ENCODE data around the gene TMEM51. TPM values are rescaled to one million over a fixed set of nuclear protein-coding genes. Genes with fewer than 3 reads are reported as not detected.

The TMEM51 gene
- total and polyA plus RNA-seq, 2 of the 4 experiments (the other 2 are of a cell fraction): 2.7 to 10.2 TPM

DNA sequence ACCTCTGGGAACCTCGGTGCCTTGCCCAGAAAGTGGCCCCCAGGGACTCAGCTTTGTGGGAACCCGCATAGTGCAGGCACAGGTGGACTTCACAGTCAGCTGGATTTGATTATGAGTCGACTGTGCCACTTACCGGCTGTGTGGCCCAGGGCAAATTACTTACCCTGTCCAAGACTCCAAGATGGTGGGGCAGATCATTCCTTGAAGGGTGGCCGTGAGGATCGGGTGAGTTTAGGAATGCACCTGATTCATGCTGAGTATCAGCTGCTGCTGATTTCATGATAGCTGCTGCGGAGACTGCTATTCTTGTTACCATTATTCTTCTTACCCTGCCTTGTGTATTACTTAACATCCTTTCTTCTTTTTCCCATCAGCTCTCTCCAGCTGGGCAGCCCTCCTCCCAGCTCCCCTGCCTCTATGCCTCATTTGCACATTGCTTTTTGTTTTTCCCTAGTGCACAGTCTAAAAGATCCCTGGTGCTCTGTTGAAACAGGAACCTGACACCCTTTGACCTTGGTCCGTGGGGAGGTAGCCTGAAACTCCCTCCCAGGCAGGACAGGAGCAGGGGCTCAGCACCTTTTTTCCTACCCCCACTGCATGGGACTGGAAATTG is 53.0 kb downstream of the TMEM51 start:
- Histone ChIP-seq H2BK15ac (ENCODE audit: low read depth, low read length) (no peak overlapping the region), H2BK20ac (ENCODE audit: low read depth, low read length) (no peak overlapping the region), H3K18ac (ENCODE audit: low read depth, low read length) (no peak overlapping the region), H2AFZ (replicated peaks; ENCODE audit: low read length, poor library complexity) (no peak overlapping the region), H4K5ac (ENCODE audit: low read depth, low read length) (no peak overlapping the region), H3K9me3 (ENCODE audit: control insufficient read depth, insufficient read depth, low read length) (no peaks in the 10 kb centered on the region), H2AK5ac (ENCODE audit: low read depth, low read length) (no peak overlapping the region), H2BK120ac (ENCODE audit: low read depth, low read length) (no peak overlapping the region), H3K23ac (ENCODE audit: low read depth, low read length) (no peak overlapping the region), H4K8ac (ENCODE audit: low read depth in 2 of 2, low read length in 2 of 2) (no peak overlapping the region), H2BK5ac (ENCODE audit: low read depth, low read length, poor library complexity, severe bottlenecking) (no peak overlapping the region), H2AK9ac (replicated peaks; ENCODE audit: low read depth, low read length, poor library complexity) (no peak overlapping the region), H3K27me3 (ENCODE audit: control insufficient read depth, insufficient read depth, low read length) (no peaks in the 10 kb centered on the region), H4K91ac (ENCODE audit: insufficient read depth, low read depth, low read length) (no peak overlapping the region), H3K79me1 (ENCODE audit: low read depth in 1 of 2, low read length in 2 of 2) (peaks cover 26 to 68% of the 10 kb centered on the region in 2 experiments), H3K56ac (ENCODE audit: extremely low read depth, insufficient read depth, low read length) (no peak overlapping the region), H3K9me1 (ENCODE audit: insufficient read depth, low read length) (peaks cover 5% of the 10 kb centered on the region), H3K4me1 (ENCODE audit: control insufficient read depth, insufficient read depth, low read length) (peaks cover 13% of the 10 kb centered on the region), H3K14ac (replicated peaks; ENCODE audit: low read depth, low read length) (no peak overlapping the region), H3K27ac (ENCODE audit: insufficient read depth, low read length) (no peak overlapping the region), H3K4ac (ENCODE audit: low read depth, low read length) (no peak overlapping the region), H3K36me3 (ENCODE audit: control insufficient read depth, insufficient read depth, low read length) (no peaks in the 10 kb centered on the region; the same call in 1 of the 2 replicates), H3K4me3 (ENCODE audit: insufficient read depth, low read depth, low read length) (no peak overlapping the region), H3K4me2 (ENCODE audit: low read depth, low read length) (no peak overlapping the region), H4K20me1 (ENCODE audit: insufficient read depth, low read length) (peaks cover 15% of the 10 kb centered on the region; the same call in 1 of the 2 replicates), H3K9ac (ENCODE audit: low read depth, low read length) (no peak overlapping the region)
- peak; percentile 58 for DNase-seq
- intact Hi-C loops (cut with micrococcal nuclease): no loop called here
- ATAC-seq (ENCODE audit: low read depth): peak; percentile 52
- WGBS, 2 experiments (ENCODE audit: extremely low coverage in 2 of 2, insufficient read length in 1 of 2): 60% methylated on average over 2 of the region's 8 CpGs; no CpG with 5 or more reads in 1 of the 2 experiments
- in situ Hi-C loops (cut with MboI; ENCODE audit: low sequenced_read_pairs): no loop called here
- no peak for TF ChIP-seq RFX5 (IDR thresholded peaks at IDR 0.05; ENCODE audit: low read depth, low read length)
- TF ChIP-seq POLR2A (IDR thresholded peaks at IDR 0.05; ENCODE audit: low read depth, low read length): no peak
- TF ChIP-seq CTCF (conservative IDR thresholded peaks at IDR 0.05; ENCODE audit: low read depth, low read length): no peak
- no peak for TF ChIP-seq BHLHE40 (IDR thresholded peaks at IDR 0.05; ENCODE audit: low read depth, low read length)
- TF ChIP-seq ELK1 (IDR thresholded peaks at IDR 0.05; ENCODE audit: borderline replicate concordance, low read depth, low read length): no peak
- no peak for TF ChIP-seq SMC3 (IDR thresholded peaks at IDR 0.05; ENCODE audit: low read depth, low read length)
- no peak for TF ChIP-seq MAZ (IDR thresholded peaks at IDR 0.05; ENCODE audit: borderline replicate concordance, low read depth, low read length)
- no peak for TF ChIP-seq CEBPB (IDR thresholded peaks at IDR 0.05; ENCODE audit: low read depth, low read length)
- no peak for TF ChIP-seq CHD1 (IDR thresholded peaks at IDR 0.05; ENCODE audit: low read depth, low read length)
- no peak for TF ChIP-seq RAD21 (IDR thresholded peaks at IDR 0.05; ENCODE audit: low read length)
- no peak for TF ChIP-seq MXI1 (IDR thresholded peaks at IDR 0.05; ENCODE audit: borderline replicate concordance, low read depth, low read length)
- no peak for TF ChIP-seq FOS (IDR thresholded peaks at IDR 0.05; ENCODE audit: low read depth, low read length)
- TF ChIP-seq NFE2L2 (IDR thresholded peaks at IDR 0.05; ENCODE audit: low read depth, low read length): no peak
- no peak for TF ChIP-seq USF2 (IDR thresholded peaks at IDR 0.05; ENCODE audit: low read depth, low read length)
- no peak for TF ChIP-seq MAFK (IDR thresholded peaks at IDR 0.05; ENCODE audit: low read depth, low read length)
- ChIA-PET CTCF (no interaction called here), POLR2A (ENCODE audit: unreplicated experiment) (no interaction called here)
- dilution Hi-C loops (cut with HindIII; ENCODE audit: low sequenced_read_pairs, unreplicated experiment): no loop called here
- no TSS peak for BruUV-seq (replicated peaks)

Measured in IMR-90 (cell line).